ENCODE data around the gene ULBP1. TPM values are rescaled to one million over a fixed set of nuclear protein-coding genes. Genes with fewer than 3 reads are reported as not detected.
"Not testable (repeated sequence)": the region's sequence is repeated elsewhere in the genome, so short reads cannot be mapped to it uniquely, and the experiment has no call there.

Gene ULBP1
- polyA plus RNA-seq, 1 donor (not counting 4 experiments of a cell fraction or from before 2014, with no cell fraction given): 2.2 TPM

GRCh38 chr6:149935668-149936067 is 28.1 kb upstream of the ULBP1 start:
- Histone ChIP-seq H3K9me3 (ENCODE audit: control insufficient read depth, low read depth, low read length) (no peaks in the 10 kb centered on the region), H3K4me3 (ENCODE audit: control insufficient read depth in 2 of 3, extremely low read depth in 1 of 3, insufficient read depth in 2 of 3, low read depth in 1 of 3, low read length in 3 of 3) (no peak overlapping the region), H3K9me1 (ENCODE audit: control insufficient read depth, extremely low read depth, insufficient read depth, low read length) (no peaks in the 10 kb centered on the region), H3K36me3 (ENCODE audit: control insufficient read depth in 2 of 2, extremely low read depth in 1 of 2, insufficient read depth in 2 of 2, low read length in 2 of 2) (no peaks in the 10 kb centered on the region), H4K20me1 (ENCODE audit: control insufficient read depth, extremely low read depth, insufficient read depth, low read length) (no peaks in the 10 kb centered on the region), H3K4me2 (ENCODE audit: control insufficient read depth, extremely low read depth, insufficient read depth, low read depth, low read length) (no peak overlapping the region), H3K4me1 (ENCODE audit: control insufficient read depth, extremely low read depth, insufficient read depth, low read length) (peaks cover 10% of the 10 kb centered on the region), H2AFZ (ENCODE audit: control insufficient read depth, low read length) (no peak overlapping the region), H3K79me2 (ENCODE audit: control insufficient read depth, insufficient read depth, low read length) (no peaks in the 10 kb centered on the region), H3K9ac (ENCODE audit: control insufficient read depth, extremely low read depth, insufficient read depth, low read length) (no peak overlapping the region), H3K27ac (ENCODE audit: control insufficient read depth, insufficient read depth, low read length) (no peak overlapping the region), H3K27me3 (ENCODE audit: control insufficient read depth, extremely low read depth, insufficient read depth, low read length) (peaks cover 16% of the 10 kb centered on the region)
- dilution Hi-C loops (cut with MboI; ENCODE audit: extremely low pct_ligation_motif_present, low sequenced_read_pairs): no loop called here
- TF ChIP-seq CTCF (optimal IDR thresholded peaks at IDR 0.05 in 1 of 3, IDR thresholded peaks at IDR 0.05 in 1 of 3, conservative IDR thresholded peaks at IDR 0.05 in 1 of 3; ENCODE audit: extremely low read depth in 1 of 3, insufficient read depth in 2 of 3, low read length in 3 of 3) (no peak), EZH2 (IDR thresholded peaks at IDR 0.05; ENCODE audit: low read length) (no peak)
- no peak for FAIRE-seq
- DNase-seq (ENCODE audit: low read depth, low spot score): no peak

DNA sequence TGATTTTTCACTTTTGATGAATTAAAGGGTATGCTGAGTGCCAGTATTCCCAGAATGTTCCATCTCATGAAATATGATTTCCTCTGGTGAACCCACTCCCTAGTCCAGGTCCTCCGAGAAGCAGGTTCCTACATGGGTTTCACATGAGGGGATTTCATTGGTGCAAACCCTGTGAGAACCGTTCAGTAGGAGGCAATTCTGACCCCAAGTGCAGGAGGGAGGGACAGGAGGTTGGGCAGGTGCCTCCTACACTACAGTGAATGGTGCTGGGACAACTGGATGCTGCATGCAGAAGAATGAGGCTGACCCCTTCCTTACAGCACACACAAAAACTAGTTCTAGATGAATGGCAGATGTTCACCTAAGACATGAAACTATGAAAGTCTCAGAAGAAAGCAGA is 27.0 kb upstream of the ULBP1 start:
- Histone ChIP-seq H4K20me1 (ENCODE audit: control insufficient read depth, extremely low read depth, insufficient read depth, low read length) (no peaks in the 10 kb centered on the region), H3K27me3 (ENCODE audit: control insufficient read depth, extremely low read depth, insufficient read depth, low read length) (peaks cover 16% of the 10 kb centered on the region), H3K79me2 (ENCODE audit: control insufficient read depth, insufficient read depth, low read length) (no peaks in the 10 kb centered on the region), H3K4me1 (ENCODE audit: control insufficient read depth, extremely low read depth, insufficient read depth, low read length) (peaks cover 10% of the 10 kb centered on the region), H3K9ac (ENCODE audit: control insufficient read depth, extremely low read depth, insufficient read depth, low read length) (no peak overlapping the region), H2AFZ (ENCODE audit: control insufficient read depth, low read length) (no peak overlapping the region), H3K4me3 (ENCODE audit: control insufficient read depth in 2 of 3, extremely low read depth in 1 of 3, insufficient read depth in 2 of 3, low read depth in 1 of 3, low read length in 3 of 3) (no peak overlapping the region), H3K9me3 (ENCODE audit: control insufficient read depth, low read depth, low read length) (no peaks in the 10 kb centered on the region), H3K4me2 (ENCODE audit: control insufficient read depth, extremely low read depth, insufficient read depth, low read depth, low read length) (no peak overlapping the region), H3K36me3 (ENCODE audit: control insufficient read depth in 2 of 2, extremely low read depth in 1 of 2, insufficient read depth in 2 of 2, low read length in 2 of 2) (no peaks in the 10 kb centered on the region), H3K9me1 (ENCODE audit: control insufficient read depth, extremely low read depth, insufficient read depth, low read length) (no peaks in the 10 kb centered on the region), H3K27ac (ENCODE audit: control insufficient read depth, insufficient read depth, low read length) (no peak overlapping the region)
- FAIRE-seq (no peak), DNase-seq (ENCODE audit: low read depth, low spot score) (no peak)
- dilution Hi-C loops (cut with MboI; ENCODE audit: extremely low pct_ligation_motif_present, low sequenced_read_pairs): no loop called here
- no peak for TF ChIP-seq EZH2 (IDR thresholded peaks at IDR 0.05; ENCODE audit: low read length)
- no peak for TF ChIP-seq CTCF (optimal IDR thresholded peaks at IDR 0.05 in 1 of 3, IDR thresholded peaks at IDR 0.05 in 1 of 3, conservative IDR thresholded peaks at IDR 0.05 in 1 of 3; ENCODE audit: extremely low read depth in 1 of 3, insufficient read depth in 2 of 3, low read length in 3 of 3)

DNA sequence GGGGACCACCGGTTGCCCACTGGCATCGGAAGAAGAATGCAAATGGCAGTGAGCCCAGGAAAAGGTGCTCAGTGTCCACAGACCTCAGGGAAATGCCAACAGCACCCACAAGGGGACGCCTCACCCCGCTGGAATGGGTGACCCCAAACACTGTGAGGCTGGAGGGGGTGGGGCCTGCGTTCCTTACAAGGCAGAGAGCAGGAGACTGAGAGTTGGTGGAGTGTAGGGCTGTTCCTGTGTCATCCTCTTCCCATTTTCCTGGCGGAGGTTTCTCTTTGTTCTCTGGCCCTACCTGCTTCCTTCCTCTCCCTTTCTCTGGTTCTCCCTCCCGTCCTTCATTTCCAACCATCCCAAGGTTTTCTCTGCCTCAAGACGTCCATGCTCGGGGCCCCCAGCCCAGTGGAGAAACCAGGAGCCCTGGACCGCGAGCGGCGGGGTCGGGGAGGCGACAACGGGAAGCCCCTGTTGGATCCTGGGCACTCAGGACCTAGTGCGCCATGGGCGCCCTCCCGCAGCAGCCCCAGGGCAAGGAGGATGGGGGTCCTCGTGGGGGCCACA is 25.7 kb upstream of the ULBP1 start:
- H3K27me3 ChIP-seq (ENCODE audit: control insufficient read depth, extremely low read depth, insufficient read depth, low read length): peaks cover 16% of the 10 kb centered on the region
- dilution Hi-C loops (cut with MboI; ENCODE audit: extremely low pct_ligation_motif_present, low sequenced_read_pairs): not testable (repeated sequence)

More for the DNA sequence above, 25.7 kb upstream of the ULBP1 start:
- peak; percentile 84 for FAIRE-seq
- H3K27ac ChIP-seq (ENCODE audit: control insufficient read depth, insufficient read depth, low read length); H3K9me1 ChIP-seq (ENCODE audit: control insufficient read depth, extremely low read depth, insufficient read depth, low read length); DNase-seq (ENCODE audit: low read depth, low spot score); H3K9me3 ChIP-seq (ENCODE audit: control insufficient read depth, low read depth, low read length); H4K20me1 ChIP-seq (ENCODE audit: control insufficient read depth, extremely low read depth, insufficient read depth, low read length); H3K79me2 ChIP-seq (ENCODE audit: control insufficient read depth, insufficient read depth, low read length); H3K36me3 ChIP-seq (ENCODE audit: control insufficient read depth in 2 of 2, extremely low read depth in 1 of 2, insufficient read depth in 2 of 2, low read length in 2 of 2): not testable (repeated sequence)
- Histone ChIP-seq H3K4me2 (ENCODE audit: control insufficient read depth, extremely low read depth, insufficient read depth, low read depth, low read length) (peak overlapping the region; percentile 87), H3K4me3 (ENCODE audit: control insufficient read depth in 2 of 3, extremely low read depth in 1 of 3, insufficient read depth in 2 of 3, low read depth in 1 of 3, low read length in 3 of 3) (peak overlapping the region; percentile 35 to 71 (median 62)), H2AFZ (ENCODE audit: control insufficient read depth, low read length) (peak overlapping the region; percentile 87), H3K9ac (ENCODE audit: control insufficient read depth, extremely low read depth, insufficient read depth, low read length) (peak overlapping the region; percentile 65), H3K4me1 (ENCODE audit: control insufficient read depth, extremely low read depth, insufficient read depth, low read length) (peaks cover 13% of the 10 kb centered on the region)
